ENCODE measurements around the gene LHX2.
A peak's percentile ranks its signal among the peaks of the same experiment; 100 is the strongest.
"Not testable (repeated sequence)": the region's sequence is repeated elsewhere in the genome, so short reads cannot be mapped to it uniquely, and the experiment has no call there.

The LHX2 gene, protein sequence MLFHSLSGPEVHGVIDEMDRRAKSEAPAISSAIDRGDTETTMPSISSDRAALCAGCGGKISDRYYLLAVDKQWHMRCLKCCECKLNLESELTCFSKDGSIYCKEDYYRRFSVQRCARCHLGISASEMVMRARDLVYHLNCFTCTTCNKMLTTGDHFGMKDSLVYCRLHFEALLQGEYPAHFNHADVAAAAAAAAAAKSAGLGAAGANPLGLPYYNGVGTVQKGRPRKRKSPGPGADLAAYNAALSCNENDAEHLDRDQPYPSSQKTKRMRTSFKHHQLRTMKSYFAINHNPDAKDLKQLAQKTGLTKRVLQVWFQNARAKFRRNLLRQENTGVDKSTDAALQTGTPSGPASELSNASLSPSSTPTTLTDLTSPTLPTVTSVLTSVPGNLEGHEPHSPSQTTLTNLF

DNA sequence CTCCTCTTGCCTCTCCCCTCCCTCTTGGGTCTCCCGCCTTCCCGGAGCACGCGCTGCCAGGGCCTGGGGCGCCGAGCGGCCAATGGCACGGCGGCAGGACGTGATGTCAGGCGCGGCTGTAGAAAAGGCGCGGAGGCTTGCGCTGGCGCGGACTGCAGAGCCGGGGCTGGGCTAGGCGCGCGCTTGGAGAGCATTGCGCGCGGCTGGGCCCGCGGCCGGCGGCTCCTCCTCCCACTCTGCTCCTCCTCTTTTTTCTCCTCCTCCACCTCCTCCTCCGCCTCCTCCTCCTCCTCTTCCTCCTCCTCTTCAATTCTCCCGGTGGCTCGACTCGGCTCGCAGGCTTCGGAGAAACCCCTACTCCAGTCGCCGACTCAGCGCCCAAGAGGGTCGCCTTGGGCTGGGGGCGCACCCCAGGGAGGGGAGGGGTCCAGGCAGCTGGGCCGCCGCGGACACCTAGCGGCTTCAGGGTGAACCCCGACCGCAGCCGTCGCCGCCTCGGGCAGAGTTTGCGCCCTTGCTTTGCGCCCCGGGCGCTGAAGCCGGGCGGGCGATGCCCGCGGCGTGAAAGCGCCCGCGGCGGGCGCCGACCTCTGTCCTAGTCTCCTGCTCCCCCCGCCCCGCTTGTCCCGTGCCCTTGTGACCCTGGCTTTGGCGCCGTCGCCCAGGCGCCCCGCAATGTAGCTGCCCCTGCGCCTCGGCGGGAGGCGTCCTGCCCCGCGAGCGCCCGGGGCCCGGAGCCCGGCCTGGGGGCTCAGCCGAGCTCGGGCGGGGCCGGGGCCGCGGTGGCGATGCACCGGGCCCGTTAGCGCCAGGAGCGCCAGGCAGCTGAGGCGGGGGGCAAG lies at the start of gene LHX2:
TSS of gene LHX2 (plus strand) at position 309 of the 842 bp plus-strand sequence. CDS start 581 bp downstream, outside the sequence.
- peak; percentile 79 for DNase-seq

DNA sequence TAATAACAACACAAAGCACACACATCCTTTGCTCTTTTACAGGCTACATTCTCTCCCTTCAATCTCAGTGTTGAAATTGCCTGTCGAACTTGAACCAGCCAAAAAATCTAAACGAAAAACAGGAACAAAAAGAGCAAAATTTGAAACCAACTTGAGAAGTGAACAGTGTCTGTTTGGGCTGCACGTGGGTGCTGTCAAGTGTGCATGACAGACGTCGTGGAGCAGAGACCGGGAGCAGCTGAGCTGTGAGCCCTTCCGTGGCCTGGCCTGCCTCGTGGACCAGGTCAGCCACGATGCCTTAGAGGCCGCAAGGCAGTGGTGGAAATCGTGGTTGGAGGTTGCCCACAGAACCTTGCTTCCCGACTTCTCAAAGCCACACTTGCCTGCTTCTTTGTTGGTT lies 46.8 kb upstream of the LHX2 start:
- no peak for DNase-seq

DNA sequence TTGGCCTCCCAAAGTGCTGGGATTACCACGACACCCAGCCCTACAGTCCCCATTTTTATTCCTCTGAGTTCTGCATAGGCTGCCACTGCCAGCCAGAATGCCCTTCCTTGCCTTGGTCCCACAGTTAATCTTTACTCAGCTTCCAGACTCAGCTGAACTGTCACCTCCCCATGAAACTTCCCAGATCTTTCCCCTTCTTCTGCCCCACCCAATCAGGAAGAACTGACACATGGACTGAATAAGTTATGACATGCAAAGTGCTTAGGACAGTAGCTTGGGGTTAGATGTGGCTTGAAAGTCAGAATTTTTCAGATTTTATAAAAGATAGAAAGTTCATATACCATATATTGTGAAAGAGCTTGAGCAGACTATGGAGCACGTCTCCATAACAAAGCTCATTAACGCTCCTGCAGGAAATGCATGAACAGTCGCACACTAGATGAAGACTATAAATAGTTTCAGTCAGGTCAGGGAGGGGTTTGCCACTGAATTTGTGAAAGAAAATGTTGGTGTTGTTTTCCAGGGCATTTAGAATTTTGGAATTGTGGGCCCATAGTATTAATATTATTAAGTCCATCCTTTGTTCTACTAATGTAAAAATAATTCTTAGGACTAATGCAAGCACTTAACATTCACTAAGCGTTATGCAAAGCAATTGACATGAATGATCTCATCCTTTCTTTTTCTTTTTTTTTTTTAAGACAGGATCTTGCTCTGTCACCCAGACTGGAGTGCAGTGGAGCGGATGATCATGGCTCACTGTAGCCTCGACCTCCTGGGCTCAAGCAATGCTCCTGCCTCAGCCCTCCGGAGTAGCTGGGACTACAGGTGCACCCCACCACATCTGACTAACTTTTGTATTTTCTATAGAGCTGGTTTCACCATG lies 45.5 kb upstream of the LHX2 start:
- no peak for DNase-seq

DNA sequence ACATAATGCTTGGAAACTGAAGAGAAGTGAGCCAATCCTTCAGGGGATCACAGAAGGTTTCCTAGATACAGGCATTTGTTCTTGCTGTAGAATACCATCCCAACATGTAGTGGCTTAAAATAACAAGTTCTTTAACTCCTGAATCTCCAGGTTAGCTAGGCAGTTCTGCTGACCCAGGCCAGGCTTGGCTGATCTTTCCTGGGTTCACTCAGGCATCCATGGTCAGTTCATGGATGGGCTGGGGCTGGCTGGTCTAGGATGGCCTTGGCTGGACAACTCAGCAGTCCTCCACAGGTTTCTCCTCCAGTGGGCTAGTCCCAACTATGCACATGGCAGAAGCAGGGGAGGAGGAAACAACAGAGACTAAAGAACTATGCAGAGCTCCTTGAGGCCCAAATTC lies 44.2 kb upstream of the LHX2 start:
- DNase-seq, result no peak

DNA sequence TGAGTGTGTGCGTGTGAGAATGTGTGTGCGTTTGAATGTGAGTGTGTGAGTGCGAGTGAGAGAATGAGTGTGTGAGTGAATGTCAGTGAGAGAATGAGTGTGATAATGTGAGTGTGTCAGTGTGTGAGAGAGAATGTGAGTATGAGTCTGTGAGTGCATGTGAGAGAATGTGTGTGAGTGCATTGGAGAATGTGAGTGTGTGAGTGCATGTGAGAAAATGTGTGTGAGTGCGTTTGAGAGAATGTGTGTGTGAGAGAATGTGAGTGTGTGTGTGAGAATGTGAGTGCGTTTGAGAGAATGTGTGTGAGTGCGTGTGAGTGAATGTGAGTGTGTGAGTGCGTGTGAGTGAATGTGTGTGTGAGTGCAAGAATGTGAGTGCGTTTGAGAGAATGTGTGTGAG lies 39.0 kb upstream of the LHX2 start:
- DNase-seq, result no peak

DNA sequence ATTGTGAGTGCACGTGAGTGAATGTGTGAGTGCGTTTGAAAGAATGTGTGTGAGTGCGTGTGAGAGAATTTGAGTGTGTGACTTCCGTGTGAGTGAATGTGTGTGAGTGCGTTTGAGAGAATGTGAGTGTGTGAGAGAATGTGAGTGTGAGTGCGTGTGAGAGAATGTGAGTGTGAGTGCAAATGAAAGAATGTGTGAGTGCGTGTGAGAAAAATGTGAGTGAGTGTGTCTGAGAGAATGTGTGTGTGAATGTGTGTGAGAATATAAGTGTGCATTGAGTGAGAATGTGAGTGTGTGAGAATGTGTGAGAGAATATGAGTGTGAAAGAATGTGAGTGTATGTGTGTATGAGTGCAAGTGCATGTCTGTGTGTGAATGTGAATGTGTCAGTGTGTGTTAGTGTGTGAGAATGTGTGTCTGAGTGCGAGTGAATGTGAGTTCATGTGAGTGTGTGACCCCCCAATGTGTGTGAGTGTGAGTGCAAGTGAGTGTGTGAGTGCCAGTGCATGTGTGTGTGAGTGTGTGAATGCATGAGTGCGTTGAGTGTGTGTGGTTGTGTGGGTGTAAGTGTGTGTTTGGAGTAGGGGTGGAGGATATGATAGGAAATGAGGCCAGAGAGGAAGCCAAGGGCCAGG lies 37.9 kb upstream of the LHX2 start:
- DNase-seq, result no peak

DNA sequence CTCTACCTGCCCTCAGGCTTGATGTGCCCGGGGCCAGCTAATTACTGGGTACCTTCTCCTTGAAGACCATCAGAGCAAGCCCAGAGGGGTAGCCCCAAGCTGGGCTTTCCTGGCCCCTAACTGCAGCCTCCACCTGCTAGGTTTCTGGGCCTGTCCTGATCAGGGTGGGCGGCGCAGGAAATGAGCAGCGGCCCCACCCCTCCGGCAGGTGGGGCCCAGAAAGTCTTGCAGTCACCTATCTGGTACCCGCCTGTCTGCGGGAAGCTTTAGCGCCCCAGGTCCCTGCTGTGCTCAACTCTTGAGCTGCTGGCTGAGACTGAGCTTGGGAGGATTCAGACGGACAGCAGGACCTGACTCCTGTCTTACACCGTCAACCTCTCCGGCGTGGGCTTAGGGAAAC lies 37.1 kb upstream of the LHX2 start:
- no peak for DNase-seq

DNA sequence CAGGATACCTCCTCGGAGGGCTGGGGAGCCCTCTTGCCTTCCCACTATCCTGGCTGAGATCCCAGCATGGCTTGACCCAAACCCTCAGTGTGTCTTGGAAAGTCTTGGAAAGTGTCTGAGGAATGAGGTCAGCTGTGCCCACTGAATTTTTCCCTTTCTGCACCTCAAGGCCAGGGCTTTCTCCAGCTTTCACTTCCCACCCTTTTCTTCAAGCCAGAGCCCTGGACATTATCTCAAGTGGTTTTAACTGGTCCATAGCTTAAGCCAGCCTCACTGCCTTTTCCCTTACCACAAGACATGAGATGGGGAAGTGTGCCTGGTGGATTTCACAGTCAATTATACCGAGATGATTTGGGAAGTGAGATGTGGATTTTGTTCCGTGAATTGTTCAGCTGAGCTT lies 35.7 kb upstream of the LHX2 start:
- DNase-seq, result no peak

DNA sequence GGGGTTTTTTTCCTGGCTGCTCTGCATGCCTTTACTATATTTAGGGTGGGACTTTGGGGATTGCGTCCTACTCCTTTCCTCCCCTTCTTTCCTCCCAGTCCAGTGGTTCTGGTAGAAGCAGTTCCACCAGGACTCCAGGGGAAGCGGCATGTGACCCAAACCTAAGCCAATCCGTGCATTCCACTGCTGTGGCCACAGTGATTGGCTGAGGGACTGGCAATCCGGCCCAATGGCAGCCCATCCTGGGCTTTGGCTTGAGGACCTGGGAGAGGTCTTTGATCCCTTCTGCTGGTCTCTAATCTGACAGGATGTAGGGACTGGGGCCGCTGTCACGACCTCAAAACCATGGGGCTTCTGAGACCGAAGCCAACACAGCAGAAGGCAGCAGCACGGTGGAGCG lies 35.0 kb upstream of the LHX2 start:
- not testable (repeated sequence) for DNase-seq

DNA sequence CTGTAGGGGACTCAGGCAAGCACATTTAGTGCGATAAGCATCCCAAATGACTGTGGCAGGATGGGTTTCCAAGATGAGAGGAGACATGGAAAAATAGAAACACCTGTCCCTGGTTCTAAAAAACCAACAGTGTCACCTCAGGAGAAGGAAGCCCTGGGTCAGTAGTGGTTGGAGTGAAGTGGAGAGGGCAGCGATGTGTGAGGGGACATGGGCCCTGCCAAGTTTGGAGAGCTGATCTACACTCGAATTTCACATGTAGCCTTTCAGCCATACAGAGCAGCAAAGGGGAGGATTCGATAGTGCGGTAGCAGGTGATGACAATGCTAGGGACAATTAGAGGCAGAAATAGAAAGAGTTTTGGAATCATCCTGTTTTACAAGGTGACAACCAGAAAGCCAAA lies 32.6 kb upstream of the LHX2 start:
- no peak for DNase-seq

DNA sequence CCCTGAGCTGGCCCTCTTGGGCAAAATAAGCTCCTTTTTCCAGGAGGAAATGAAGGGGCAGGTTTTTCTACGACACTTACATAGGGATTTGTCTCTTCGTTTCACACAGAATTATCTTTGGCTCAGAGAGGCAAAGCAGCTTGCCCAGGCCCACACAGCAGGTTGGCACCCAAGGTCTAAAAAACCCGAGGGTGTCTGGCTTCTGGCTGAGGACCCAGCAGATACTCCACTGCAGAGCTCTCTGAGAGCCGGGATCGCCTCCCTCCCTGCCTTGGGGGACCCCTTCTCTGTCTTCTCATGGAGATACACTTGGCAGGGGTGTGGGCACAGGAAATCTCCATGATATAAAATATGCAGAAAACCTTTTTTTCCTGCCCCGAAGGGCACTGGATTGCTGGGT lies 29.0 kb upstream of the LHX2 start:
- DNase-seq, result no peak

DNA sequence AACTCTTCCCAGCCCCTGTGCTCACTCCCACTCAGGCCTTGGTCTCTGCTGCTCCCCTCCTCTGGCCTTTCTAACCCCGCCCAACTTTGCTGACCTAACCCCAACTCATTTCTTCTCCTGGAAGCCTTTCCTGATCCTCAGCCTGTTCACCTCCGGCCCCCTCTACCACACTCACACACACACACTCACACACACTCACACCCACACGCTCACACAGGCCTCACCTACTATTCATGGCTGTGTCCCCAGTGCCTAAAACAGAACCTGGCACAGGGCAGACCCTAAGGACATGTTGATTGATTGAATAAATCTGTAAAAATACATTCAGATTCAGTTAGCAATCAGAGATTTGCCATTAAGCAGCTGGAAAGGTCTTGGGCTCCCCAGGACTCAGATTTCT lies 28.5 kb upstream of the LHX2 start:
- DNase-seq, result no peak

DNA sequence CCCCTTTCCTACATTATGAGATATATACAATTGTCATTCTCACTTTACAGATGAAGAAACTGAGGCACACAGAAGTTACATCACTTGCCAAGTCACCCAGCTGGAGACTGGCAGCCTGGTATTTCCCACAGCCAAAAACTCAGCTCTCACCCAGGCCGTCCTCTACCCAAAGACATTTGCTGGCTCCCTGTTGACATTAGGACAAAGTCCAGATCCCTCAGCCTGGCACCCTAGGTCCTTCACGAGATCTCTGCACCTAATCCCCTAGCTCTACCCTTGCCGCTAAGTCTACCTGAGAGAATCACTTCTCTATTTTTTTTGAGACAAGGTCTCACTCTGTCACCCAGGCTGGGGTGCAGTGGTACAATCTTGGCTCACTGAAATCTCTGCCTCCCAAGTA lies 26.8 kb upstream of the LHX2 start:
- DNase-seq, result no peak

DNA sequence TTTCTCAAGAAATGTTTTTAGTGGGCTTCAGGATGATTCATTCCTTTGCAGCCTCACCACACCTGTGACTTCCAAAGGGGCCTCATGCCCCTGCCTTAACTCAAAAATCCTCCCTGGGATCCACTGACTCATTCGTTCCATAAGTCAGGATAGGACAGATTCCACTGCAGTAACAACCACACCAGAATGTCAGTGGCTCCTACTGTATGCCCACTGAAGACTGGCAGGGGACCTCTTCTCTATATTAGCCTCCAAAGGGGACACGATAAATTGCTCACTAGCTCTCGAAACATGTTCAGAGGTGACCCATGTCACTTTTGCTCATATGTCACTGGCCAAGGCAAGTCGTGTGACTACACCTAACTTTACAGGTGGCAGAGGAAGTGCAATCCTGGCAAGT lies 25.7 kb upstream of the LHX2 start:
- no peak for DNase-seq

DNA sequence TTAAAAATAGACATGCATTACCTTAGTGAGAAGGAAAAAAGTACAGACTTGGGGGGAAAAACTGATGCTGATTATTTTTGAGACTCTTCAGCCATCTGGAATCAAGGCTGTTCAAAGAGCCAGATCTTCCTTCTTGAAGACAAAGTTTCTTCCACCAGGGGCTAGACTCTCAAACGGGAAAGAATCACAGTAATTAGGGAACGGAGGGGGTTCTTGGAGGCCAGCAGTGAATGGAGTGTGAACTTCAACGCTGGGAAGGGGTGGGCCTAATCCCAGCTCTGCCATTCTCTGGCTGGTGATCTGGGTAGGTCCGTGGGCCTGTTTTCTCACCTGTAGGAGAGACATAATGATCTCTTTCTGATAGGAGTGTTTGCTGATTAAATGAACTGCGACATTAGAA lies 21.1 kb upstream of the LHX2 start:
- DNase-seq, result no peak

DNA sequence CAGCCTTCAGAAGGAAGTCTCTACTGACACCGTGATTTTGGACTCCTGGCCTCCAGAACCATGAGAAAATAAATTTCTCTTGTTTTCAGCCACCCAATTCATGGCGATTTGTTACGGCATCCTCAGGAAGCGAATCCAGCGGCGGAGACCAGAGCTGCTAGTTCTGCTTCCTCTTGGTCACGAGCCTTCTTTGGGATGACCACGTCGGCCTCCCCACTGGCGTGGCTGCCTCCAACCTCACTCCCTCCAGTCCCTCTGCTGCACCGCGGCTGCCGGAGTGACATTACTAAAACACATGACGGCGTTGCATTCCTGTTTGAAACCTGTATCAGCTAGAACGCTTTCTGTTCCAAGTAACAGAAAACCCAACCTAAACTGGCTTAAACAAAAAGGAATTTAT lies 18.9 kb upstream of the LHX2 start:
- not testable (repeated sequence) for DNase-seq

DNA sequence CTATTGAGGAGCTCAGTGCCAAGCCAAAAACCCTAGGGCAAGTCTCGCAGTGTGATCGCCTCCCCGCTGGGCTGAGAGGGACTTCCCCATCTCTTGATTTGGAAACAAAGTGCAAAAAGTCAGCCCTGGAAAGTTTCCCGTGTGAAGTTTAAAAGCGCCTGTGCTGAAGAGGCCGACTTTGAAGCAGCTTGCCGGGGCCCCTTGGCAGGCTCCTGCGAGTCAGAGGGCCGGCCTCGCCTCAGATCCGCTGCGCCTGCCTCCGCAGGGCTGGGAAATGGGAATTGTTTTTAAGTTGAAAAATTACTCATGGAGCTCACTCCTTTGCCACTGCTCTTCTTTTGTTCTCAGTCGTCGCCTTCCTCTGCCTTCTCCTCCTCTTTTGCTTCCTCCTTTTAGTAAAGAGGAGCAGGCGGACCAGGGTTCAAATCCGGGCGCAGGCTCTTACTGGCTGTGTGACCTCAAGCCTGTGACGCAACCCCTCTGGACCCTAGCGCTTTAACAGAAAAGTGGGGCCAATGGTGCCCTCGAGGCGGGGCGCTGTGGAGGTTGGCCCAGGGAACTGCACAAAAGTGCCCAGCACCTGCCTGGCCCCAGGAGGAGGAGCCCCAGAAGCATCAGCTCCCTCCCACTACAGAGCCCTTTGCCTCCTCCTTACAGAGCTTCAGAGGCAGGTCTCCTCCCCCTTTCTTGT lies 14.7 kb upstream of the LHX2 start:
- DNase-seq, result no peak

DNA sequence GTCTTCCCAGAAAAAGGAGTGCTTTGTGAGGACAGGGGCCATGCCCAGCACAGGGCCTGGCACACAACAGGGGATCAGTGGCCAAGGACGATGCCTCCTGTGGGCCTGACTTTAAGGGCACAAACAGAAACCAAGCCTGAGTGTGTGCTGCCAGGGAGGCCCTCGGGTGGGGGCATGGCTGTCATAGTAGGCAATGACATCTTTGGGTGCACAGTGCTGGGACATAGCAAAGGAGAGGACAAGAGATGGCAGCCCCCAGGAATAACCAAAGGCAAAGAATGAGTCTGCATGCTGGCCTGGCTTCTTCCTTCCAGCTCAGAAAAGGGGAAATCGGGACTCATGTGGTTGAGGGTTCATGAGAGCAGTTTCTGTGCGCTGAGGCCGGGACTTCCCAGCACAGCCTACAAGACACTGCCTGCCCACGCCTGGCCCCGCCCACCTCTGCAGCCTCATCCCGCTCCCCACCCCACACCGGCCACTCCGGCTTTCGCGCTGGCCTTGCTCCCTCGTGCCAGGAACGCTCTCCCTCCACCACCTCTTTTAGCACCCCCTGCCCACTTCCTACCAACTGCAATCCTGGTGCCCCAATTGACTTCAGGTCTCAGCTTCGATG lies 13.8 kb upstream of the LHX2 start:
- DNase-seq, result no peak

DNA sequence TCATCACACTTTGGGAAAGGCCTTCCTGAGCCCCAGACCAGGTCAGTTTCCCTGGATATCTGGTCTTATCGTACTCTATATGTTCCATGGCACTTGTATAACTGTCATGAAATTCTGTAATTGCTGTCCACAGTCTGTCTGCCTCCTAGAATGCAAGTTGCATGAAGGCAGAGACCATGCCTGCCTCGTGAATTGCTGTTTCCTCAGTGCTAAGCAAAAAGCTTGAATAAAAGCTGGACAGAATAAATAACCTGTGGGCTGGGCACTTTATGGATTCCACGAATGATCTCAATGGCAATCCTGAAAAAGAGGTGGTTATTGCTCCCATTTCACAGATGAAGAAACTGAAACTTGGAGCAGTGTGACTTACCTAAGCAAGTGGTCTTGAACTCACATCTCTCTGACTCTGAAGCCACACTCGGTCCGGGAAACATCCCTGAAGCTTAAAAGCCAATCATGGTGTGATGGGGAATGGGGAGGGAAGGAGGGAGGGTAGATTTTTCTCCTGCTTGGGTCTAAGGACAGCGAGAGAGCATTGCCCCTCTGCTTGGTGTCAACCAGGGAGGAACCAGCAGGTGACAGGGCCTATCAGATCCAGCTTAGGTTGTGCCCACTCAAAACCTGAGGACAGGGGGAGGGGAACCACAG lies 13.2 kb upstream of the LHX2 start:
- DNase-seq, result no peak

DNA sequence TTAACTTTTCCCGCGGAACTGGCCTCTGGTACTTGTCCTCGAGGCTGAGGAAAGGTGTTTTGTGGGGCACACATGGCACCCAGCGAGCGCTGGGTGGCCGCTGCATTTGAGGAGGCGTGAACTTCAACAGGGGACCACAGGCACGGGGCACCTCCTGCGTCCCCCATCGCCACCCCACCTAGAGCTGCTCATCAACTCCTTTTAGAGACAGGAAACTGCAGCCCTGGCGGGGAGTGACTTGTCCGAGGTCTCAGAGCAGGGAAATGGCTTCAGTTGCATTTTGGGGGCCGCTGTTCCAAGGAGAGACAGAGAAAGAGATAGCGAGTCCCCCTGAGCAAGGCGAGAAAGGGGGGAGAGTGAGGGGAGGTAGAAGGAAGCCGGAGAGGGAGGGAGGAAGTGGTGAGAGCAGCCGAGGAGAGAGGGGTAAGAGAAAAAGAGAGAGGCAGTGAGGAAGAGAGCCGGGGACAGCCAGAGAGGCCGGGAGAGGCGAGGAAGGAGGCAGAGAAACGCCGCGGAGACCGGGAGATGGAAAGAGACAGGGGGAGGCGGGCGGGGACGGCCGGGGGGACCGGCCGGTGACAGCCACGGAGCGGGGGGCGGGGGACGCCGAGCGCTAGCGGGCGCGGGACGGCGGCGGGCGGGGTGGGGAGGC lies 12.5 kb upstream of the LHX2 start:
- no peak for DNase-seq

DNA sequence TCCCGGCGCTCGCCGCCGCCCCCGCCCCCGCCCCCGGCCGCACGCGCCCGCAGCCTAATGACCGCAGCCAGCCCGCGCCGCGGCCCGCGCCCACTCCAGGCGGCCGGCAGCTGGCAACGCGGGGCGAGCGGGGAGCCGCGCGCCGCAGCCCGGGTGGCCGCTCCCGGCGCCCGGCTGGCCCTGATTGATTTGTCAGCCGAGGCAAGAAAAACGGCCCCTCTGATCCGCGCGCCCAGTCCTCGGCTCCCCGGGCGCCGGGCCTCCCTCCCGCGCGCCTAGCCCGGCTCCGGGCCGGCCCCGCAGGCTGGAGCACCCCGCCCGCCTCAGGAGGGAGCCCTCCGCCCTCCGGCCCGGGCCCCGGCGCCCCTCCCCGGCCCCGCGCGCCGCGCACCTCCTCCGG lies 11.9 kb upstream of the LHX2 start:
- no peak for DNase-seq
